K562 (cell line): ENCODE results near the gene ERAL1. TPM values are rescaled to one million over a fixed set of nuclear protein-coding genes. Genes with fewer than 3 reads are reported as not detected.
A peak's percentile ranks its signal among the peaks of the same experiment; 100 is the strongest.

Experiments
- ARID1B ChIP-seq: fragments of 450-650 bp; IDR thresholded peaks from 2 replicates; pipeline ENCODE4 v1.6.1; 2016; ENCODE audit warnings: antibody characterized with exemption, mild to moderate bottlenecking, inconsistent platforms
- CBX5 ChIP-seq: IDR thresholded peaks from 2 replicates; pipeline ENCODE4 v1.6.1; 2014; ENCODE audit warnings: low read depth, borderline replicate concordance
- CEBPG ChIP-seq, 3 experiments: fragments of 200-800 bp in 1 of 3; sonication (Bioruptor generic) in 1 of 3; sonication (generic) in 1 of 3; formaldehyde crosslinking in 1 of 3; IDR thresholded peaks in 2 of 3; conservative IDR thresholded peaks in 1 of 3; 2 replicates each; pipeline versions ENCODE4 v1.6.1 to v1.8.0; 2016 to 2022; ENCODE audit warnings: missing compliant biosample characterization in 2 of 3, missing genetic modification characterization in 2 of 3, mild to moderate bottlenecking in 1 of 3, missing genetic modification reagents in 1 of 3
- CREB1 ChIP-seq, 2 experiments: sonication (generic) in 1 of 2; formaldehyde crosslinking in 1 of 2; IDR thresholded peaks; 2 replicates each; pipeline versions ENCODE4 v1.6.1 to v1.8.0; 2012 to 2022; ENCODE audit warnings: inconsistent platforms in 1 of 2, mild to moderate bottlenecking in 1 of 2, missing genetic modification reagents in 1 of 2, moderate library complexity in 1 of 2
- CSDE1 ChIP-seq, 2 experiments: fragments of 450-650 bp; IDR thresholded peaks; 2 replicates each; pipeline ENCODE4 v1.6.1; 2016; ENCODE audit warnings: mild to moderate bottlenecking in 1 of 2
- HCFC1 ChIP-seq: IDR thresholded peaks from 2 replicates; pipeline ENCODE4 v1.6.1; 2012; ENCODE audit warnings: low read depth, low read length, improper control_type of control experiment
- HNRNPUL1 ChIP-seq: fragments of 200-400 bp; formaldehyde crosslinking; IDR thresholded peaks from 2 replicates; pipeline ENCODE4 v1.6.1; 2017; ENCODE audit warnings: low read length
- MECOM ChIP-seq: fragments of 250-450 bp; sonication (Bioruptor Pico); IDR thresholded peaks from 2 replicates; pipeline ENCODE4 v1.8.0; 2022; ENCODE audit warnings: inconsistent platforms
- MYNN ChIP-seq, 2 experiments: sonication (generic); formaldehyde crosslinking in 1 of 2; IDR thresholded peaks; 2 replicates each; pipeline versions ENCODE4 v1.5.0 to v1.6.1; 2016 to 2020; ENCODE audit warnings: antibody characterized with exemption in 1 of 2, missing genetic modification reagents in 1 of 2
- NCOR1 ChIP-seq: fragments of 450-650 bp; IDR thresholded peaks from 2 replicates; pipeline ENCODE4 v1.6.1; 2016; ENCODE audit warnings: mild to moderate bottlenecking, moderate library complexity
- NFXL1 ChIP-seq: fragments of 450-650 bp; formaldehyde crosslinking; IDR thresholded peaks from 2 replicates; pipeline ENCODE4 v1.4.0; 2021; ENCODE audit warnings: mild to moderate bottlenecking
- NFYB ChIP-seq: IDR thresholded peaks from 2 replicates; pipeline ENCODE4 v1.6.1; 2011; ENCODE audit warnings: mild to moderate bottlenecking, moderate library complexity; ENCODE audit not compliant: insufficient read length; ENCODE audit errors: extremely low read depth
- NR2C1 ChIP-seq, 2 experiments: fragments of 450-650 bp; IDR thresholded peaks; 2 replicates each; pipeline ENCODE4 v1.6.1; 2017; ENCODE audit warnings: mild to moderate bottlenecking in 2 of 2, antibody characterized with exemption in 1 of 2, inconsistent platforms in 1 of 2, missing compliant biosample characterization in 1 of 2, missing genetic modification characterization in 1 of 2
- NUFIP1 ChIP-seq: fragments of 450-650 bp; IDR thresholded peaks from 2 replicates; pipeline ENCODE4 v1.6.1; 2018; ENCODE audit not compliant: partially characterized antibody
- SMAD3 ChIP-seq: fragments of 450-650 bp; formaldehyde crosslinking; conservative IDR thresholded peaks from 2 replicates; pipeline ENCODE4 v1.4.0; 2020; ENCODE audit warnings: mild to moderate bottlenecking
- SMAD4 ChIP-seq: fragments of 250-450 bp; sonication (Bioruptor Pico); conservative IDR thresholded peaks from 2 replicates; pipeline ENCODE4 v1.8.0; 2021; ENCODE audit warnings: inconsistent platforms, mild to moderate bottlenecking, moderate library complexity
- SMARCC2 ChIP-seq: fragments of 450-650 bp; IDR thresholded peaks from 2 replicates; pipeline ENCODE4 v1.6.1; 2017; ENCODE audit warnings: antibody characterized with exemption, moderate library complexity, mild to moderate bottlenecking, low read depth
- SP1 ChIP-seq: sonication (generic); formaldehyde crosslinking; IDR thresholded peaks from 2 replicates; pipeline ENCODE4 v1.8.1; 2022; ENCODE audit warnings: mild to moderate bottlenecking, missing genetic modification reagents
- SREBF2 ChIP-seq: sonication (generic); formaldehyde crosslinking; IDR thresholded peaks from 2 replicates; pipeline ENCODE4 v1.4.0; 2020; ENCODE audit warnings: mild to moderate bottlenecking, missing genetic modification reagents
- ZBTB8A ChIP-seq: fragments of 450-650 bp; IDR thresholded peaks from 2 replicates; pipeline ENCODE4 v1.6.1; 2018; ENCODE audit warnings: mild to moderate bottlenecking, moderate library complexity; ENCODE audit not compliant: partially characterized antibody
- ZC3H4 ChIP-seq: sonication (generic); formaldehyde crosslinking; IDR thresholded peaks from 2 replicates; pipeline ENCODE4 v1.9.0; 2021; ENCODE audit warnings: missing genetic modification reagents, borderline replicate concordance
- ZNF224 ChIP-seq: sonication (generic); formaldehyde crosslinking; IDR thresholded peaks from 2 replicates; pipeline ENCODE4 v1.8.0; 2022; ENCODE audit warnings: mild to moderate bottlenecking, missing genetic modification reagents
- ZNF239 ChIP-seq: fragments of 250-450 bp; sonication (Bioruptor Pico); IDR thresholded peaks from 2 replicates; pipeline ENCODE4 v1.4.0; 2020; ENCODE audit warnings: mild to moderate bottlenecking
- ZNF75A ChIP-seq: fragments of 450-650 bp; formaldehyde crosslinking; IDR thresholded peaks from 2 replicates; pipeline ENCODE4 v1.4.0; 2020; ENCODE audit warnings: mild to moderate bottlenecking
- polyA plus RNA-seq, 8 experiments: library from polyadenylated mRNA; depleted of rRNA in 4 of 8; stranded (reverse) in 5 of 8; unstranded in 3 of 8; fragments of >200 nt; fragmentation: Nextera tagmentation in 2 of 8; fragmentation: Illumina TruSeq in 1 of 8; extraction: Ambion mirVana in 2 of 8; extraction: Trizol in 1 of 8; gene quantifications; 2 replicates each; pipeline versions ENCODE4 v1.2.1 to v1.2.3, GENCODE V29; 2011 to 2014; ENCODE audit warnings: inconsistent platforms in 1 of 8, missing spikeins in 1 of 8
- total RNA-seq, 7 experiments: library from RNA; depleted of rRNA in 6 of 7; stranded (reverse); fragments of >200 nt in 6 of 7; fragmentation: Illumina TruSeq in 2 of 7; extraction: Trizol in 2 of 7; gene quantifications; 2 replicates each; pipeline versions ENCODE4 v1.2.1 to v1.2.3, GENCODE V29; 2011 to 2021; ENCODE audit warnings: low replicate concordance in 1 of 7
- TF ChIP-seq, protein P1 (sequence below): sonication (generic); formaldehyde crosslinking; IDR thresholded peaks from 2 replicates; pipeline ENCODE4 v1.8.1; 2023; ENCODE audit warnings: missing genetic modification reagents, mild to moderate bottlenecking, borderline replicate concordance
- TF ChIP-seq, protein P2 (sequence below): IDR thresholded peaks from 2 replicates; pipeline ENCODE4 v1.6.1; 2011; ENCODE audit not compliant: insufficient read length; ENCODE audit errors: extremely low read depth

Gene ERAL1
- total and polyA plus RNA-seq, 9 of the 15 experiments (the other 6 are each of a cell fraction or from before 2014, with no cell fraction given): 37.5 to 351 (median 106) TPM

DNA sequence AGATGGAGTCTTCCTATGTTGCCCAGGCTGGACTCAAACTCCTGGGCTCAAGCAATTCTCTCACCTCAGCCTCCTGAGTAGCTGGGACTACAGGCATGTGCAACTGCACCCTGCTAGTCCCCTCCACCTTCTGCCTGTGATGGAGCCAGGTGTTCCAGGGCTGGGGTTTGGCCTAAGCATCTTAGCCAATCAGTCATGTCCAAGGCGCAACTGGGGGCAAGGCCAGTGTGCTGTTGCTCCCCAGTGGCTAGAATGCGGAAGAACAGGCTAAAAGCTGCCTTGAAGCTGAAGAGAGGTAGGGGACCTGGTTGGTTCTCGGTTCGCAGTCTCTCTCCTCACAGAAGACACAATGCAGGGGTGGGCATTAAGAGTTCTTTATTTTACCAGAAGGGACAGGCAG is 24.2 kb downstream of the ERAL1 start (continued):
- TF ChIP-seq ZC3H4 (CRISPR knock-in tag) (peak; percentile 41; the same call in 1 of the 2 replicates), ZNF224 (CRISPR knock-in tag) (no peak), CEBPG (CRISPR knock-in tag; IDR thresholded peaks at IDR 0.05) (no peak), CEBPG (tag; conservative IDR thresholded peaks at IDR 0.05 in 1 of 2, IDR thresholded peaks at IDR 0.05 in 1 of 2) (no peak), NCOR1 (no peak), CREB1 (IDR thresholded peaks at IDR 0.05) (no peak), CREB1 (CRISPR knock-in tag; IDR thresholded peaks at IDR 0.05) (no peak), SMAD3 (no peak), ZNF75A (no peak), HCFC1 (no peak), SREBF2 (CRISPR knock-in tag) (no peak), NR2C1 (IDR thresholded peaks at IDR 0.05) (no peak), NR2C1 (tag; IDR thresholded peaks at IDR 0.05) (no peak), CBX5 (no peak), SP1 (no peak), MYNN (IDR thresholded peaks at IDR 0.05) (no peak), MYNN (CRISPR knock-in tag; IDR thresholded peaks at IDR 0.05) (no peak), NFYB (no peak), ARID1B (no peak), NFXL1 (CRISPR knock-in tag) (no peak), ZNF239 (CRISPR knock-in tag) (no peak), SMARCC2 (no peak), HNRNPUL1 (no peak), NUFIP1 (no peak), ZBTB8A (no peak), SMAD4 (no peak), CSDE1 (IDR thresholded peaks at IDR 0.05) (no peak), MECOM (CRISPR knock-in tag) (no peak)
- TF ChIP-seq, protein P1, sequence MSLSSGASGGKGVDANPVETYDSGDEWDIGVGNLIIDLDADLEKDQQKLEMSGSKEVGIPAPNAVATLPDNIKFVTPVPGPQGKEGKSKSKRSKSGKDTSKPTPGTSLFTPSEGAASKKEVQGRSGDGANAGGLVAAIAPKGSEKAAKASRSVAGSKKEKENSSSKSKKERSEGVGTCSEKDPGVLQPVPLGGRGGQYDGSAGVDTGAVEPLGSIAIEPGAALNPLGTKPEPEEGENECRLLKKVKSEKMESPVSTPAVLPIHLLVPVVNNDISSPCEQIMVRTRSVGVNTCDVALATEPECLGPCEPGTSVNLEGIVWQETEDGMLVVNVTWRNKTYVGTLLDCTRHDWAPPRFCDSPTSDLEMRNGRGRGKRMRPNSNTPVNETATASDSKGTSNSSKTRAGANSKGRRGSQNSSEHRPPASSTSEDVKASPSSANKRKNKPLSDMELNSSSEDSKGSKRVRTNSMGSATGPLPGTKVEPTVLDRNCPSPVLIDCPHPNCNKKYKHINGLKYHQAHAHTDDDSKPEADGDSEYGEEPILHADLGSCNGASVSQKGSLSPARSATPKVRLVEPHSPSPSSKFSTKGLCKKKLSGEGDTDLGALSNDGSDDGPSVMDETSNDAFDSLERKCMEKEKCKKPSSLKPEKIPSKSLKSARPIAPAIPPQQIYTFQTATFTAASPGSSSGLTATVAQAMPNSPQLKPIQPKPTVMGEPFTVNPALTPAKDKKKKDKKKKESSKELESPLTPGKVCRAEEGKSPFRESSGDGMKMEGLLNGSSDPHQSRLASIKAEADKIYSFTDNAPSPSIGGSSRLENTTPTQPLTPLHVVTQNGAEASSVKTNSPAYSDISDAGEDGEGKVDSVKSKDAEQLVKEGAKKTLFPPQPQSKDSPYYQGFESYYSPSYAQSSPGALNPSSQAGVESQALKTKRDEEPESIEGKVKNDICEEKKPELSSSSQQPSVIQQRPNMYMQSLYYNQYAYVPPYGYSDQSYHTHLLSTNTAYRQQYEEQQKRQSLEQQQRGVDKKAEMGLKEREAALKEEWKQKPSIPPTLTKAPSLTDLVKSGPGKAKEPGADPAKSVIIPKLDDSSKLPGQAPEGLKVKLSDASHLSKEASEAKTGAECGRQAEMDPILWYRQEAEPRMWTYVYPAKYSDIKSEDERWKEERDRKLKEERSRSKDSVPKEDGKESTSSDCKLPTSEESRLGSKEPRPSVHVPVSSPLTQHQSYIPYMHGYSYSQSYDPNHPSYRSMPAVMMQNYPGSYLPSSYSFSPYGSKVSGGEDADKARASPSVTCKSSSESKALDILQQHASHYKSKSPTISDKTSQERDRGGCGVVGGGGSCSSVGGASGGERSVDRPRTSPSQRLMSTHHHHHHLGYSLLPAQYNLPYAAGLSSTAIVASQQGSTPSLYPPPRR (CRISPR knock-in tag): no peak
- TF ChIP-seq, protein P2, sequence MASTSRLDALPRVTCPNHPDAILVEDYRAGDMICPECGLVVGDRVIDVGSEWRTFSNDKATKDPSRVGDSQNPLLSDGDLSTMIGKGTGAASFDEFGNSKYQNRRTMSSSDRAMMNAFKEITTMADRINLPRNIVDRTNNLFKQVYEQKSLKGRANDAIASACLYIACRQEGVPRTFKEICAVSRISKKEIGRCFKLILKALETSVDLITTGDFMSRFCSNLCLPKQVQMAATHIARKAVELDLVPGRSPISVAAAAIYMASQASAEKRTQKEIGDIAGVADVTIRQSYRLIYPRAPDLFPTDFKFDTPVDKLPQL: no peak
